Activated naive CD8-positive, alpha-beta T cell treated with anti-CD3 and anti-CD28 coated beads, Interleukin-2, amount 10 ng/mL, durations not matched to agents 7 days and 5 days (primary cell): Measurements from ENCODE around the gene SAP30. TPM values are rescaled to one million over a fixed set of nuclear protein-coding genes. Genes with fewer than 3 reads are reported as not detected.

Experiments used
- ATAC-seq: fragments of 150-1000 bp; cut with Tn5 transposase; one replicate; pipeline ENCODE4 v1.10.0; 2021; ENCODE audit warnings: low read depth, moderate library complexity
- POLR2A ChIA-PET: fragments of 350-600 bp; sonication (Branson Sonifier 250); formaldehyde crosslinking; loops from one replicate; lab custom pipeline; 2021; ENCODE audit warnings: antibody characterized with exemption; lab: Charles Lee
- DNase-seq: peaks from one replicate; pipeline ENCODE4 v3.0.0; 2021
- H3K27ac Mint-ChIP-seq: one replicate; pipeline ENCODE4 v1.8.0; 2022; ENCODE audit warnings: mild to moderate bottlenecking, mixed read lengths
- H3K27me3 Mint-ChIP-seq: one replicate; pipeline ENCODE4 v1.8.0; 2022; ENCODE audit warnings: mild to moderate bottlenecking, moderate library complexity, mixed read lengths
- H3K36me3 Mint-ChIP-seq: one replicate; pipeline ENCODE4 v1.8.0; 2021; ENCODE audit warnings: mild to moderate bottlenecking, mixed read lengths
- H3K4me1 Mint-ChIP-seq: one replicate; pipeline ENCODE4 v1.8.0; 2021; ENCODE audit warnings: mixed read lengths
- H3K4me3 Mint-ChIP-seq: one replicate; pipeline ENCODE4 v1.8.0; 2022; ENCODE audit warnings: mild to moderate bottlenecking, moderate library complexity, mixed read lengths
- H3K9me3 Mint-ChIP-seq: one replicate; pipeline ENCODE4 v1.8.0; 2021; ENCODE audit warnings: mixed read lengths
- total RNA-seq, 2 experiments: library from RNA; stranded (reverse); gene quantifications; one replicate each; pipeline ENCODE4 v1.2.3, GENCODE V29; 2021

SAP30 gene
- total RNA-seq, 2 experiments from 2014 or later, result 15.5 to 16.4 TPM

DNA sequence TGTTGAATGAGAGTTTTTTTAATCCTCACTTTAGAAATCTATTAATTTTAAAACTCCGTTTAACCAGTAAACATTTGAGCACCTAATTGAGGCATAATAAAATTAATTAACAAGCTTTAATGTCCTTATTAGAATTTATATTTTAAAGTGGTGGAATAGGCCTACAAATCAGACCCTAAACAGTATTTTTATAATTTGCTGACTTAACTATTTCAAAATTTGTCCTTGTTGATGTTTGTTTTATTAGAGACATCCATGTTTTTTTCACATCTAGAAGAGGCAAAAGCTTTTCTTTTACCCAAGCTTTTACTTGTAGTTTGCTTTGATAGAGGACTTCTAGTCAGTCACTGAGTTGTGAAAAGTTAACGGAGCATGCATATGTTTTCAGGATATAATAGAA is 3.8 kb downstream of the SAP30 start:
- H3K36me3 Mint-ChIP-seq, result peaks cover 20% of the 10 kb centered on the region
- DNase-seq (no peak), ATAC-seq (no peak)
- POLR2A ChIA-PET, result interaction anchor here (1.5 kb wide), 1 partner anchor 40 kb away, joined by 4 read pairs; the partner anchor contains the start of gene HMGB2
- H3K4me3 Mint-ChIP-seq, result no peak overlapping the region
- no peaks in the 10 kb centered on the region for H3K9me3 Mint-ChIP-seq
- no peak overlapping the region for H3K27ac Mint-ChIP-seq
- no peaks in the 10 kb centered on the region for H3K27me3 Mint-ChIP-seq
- H3K4me1 Mint-ChIP-seq, result peaks cover 16% of the 10 kb centered on the region

DNA sequence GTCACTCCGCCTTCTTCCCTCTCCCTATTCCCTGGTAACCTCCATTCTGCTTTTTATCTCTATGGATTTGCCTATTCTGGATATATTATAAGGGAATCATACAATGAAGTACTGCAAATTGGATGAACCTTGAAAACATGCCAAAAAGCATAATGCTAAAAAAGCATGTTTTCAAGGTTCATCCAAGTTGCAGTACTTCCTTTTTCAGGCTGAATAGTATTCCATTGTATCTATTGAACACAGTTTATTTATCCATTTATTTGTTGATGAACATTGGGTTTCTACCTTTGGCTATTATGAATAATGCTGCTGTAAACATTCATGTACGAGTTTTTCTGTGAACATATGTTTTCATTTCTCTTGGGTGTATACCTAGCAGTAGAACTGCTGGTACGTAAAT is 9.2 kb downstream of the SAP30 start:
- DNase-seq, result no peak
- POLR2A ChIA-PET, result no interaction called here
- Mint-ChIP-seq H3K27me3 (peaks cover 20% of the 10 kb centered on the region), H3K9me3 (no peaks in the 10 kb centered on the region), H3K4me1 (no peaks in the 10 kb centered on the region), H3K36me3 (peaks cover 8% of the 10 kb centered on the region), H3K4me3 (no peak overlapping the region), H3K27ac (no peak overlapping the region)
- no peak for ATAC-seq

DNA sequence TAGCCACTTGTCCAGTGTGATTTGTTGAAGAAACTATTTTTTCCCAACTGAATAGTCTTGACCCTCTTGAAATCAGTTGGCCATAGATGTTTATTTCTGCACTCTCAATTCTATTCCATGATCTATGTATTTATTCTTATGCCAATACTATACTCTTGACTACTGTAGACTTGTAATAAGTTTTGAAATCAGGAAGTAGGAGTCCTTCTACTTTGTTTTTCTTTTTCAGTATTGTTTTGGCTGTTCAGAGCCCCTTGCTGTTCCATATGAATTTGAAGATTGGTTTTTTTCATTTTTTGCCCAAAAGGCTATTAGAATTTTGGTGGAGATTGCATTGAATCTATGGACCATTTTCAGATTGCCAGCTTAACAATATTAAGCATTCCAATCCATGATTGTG is 10.2 kb downstream of the SAP30 start:
- DNase-seq, result no peak
- no peaks in the 10 kb centered on the region for H3K4me1 Mint-ChIP-seq
- no peak for ATAC-seq
- peaks cover 6% of the 10 kb centered on the region for H3K36me3 Mint-ChIP-seq
- POLR2A ChIA-PET, result no interaction called here
- H3K4me3 Mint-ChIP-seq, result no peak overlapping the region
- no peaks in the 10 kb centered on the region for H3K9me3 Mint-ChIP-seq
- H3K27ac Mint-ChIP-seq, result no peak overlapping the region
- peaks cover 20% of the 10 kb centered on the region for H3K27me3 Mint-ChIP-seq

DNA sequence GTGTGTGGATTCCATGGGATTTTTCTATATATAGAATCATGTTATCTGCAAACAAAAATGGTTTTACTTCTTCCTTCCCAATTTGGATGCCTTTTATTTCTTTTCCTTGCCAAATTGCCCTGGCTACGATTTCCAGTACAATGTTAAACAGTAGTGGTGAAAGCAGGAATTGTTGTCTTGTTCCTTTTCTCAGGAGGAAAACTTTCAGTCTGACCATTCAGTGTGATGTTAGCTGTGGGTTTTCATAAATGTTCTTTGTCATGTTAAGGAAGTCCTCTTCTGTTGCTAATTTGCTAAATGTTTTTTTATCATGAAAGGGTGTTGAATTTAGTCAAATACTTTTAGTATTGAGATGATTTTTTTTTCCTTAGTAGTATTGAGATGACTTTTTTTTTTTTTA is 10.9 kb downstream of the SAP30 start:
- DNase-seq, result no peak
- H3K4me3 Mint-ChIP-seq, result no peak overlapping the region
- H3K9me3 Mint-ChIP-seq, result no peaks in the 10 kb centered on the region
- ATAC-seq, result no peak
- H3K4me1 Mint-ChIP-seq, result no peaks in the 10 kb centered on the region
- H3K36me3 Mint-ChIP-seq, result peaks cover 4% of the 10 kb centered on the region
- peaks cover 21% of the 10 kb centered on the region for H3K27me3 Mint-ChIP-seq
- POLR2A ChIA-PET, result no interaction called here
- no peak overlapping the region for H3K27ac Mint-ChIP-seq

DNA sequence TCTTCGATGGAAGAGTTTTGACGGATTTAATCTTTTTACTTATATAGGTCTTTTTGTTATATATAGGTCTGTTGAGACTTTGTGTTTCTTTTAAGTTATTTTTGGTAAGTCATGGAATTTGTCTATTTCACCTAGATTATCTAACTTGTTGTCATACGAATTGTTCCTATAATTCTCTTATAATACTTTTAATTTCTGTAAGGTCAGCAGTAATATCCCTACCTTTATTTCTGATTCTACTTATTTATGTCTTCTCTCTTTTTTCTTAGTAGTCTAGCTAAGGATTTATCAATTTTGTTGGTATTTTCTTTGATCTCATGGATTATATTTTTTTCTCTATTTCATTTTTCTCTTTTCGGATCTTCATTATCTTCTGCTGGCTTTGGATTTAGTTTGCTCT is 11.6 kb downstream of the SAP30 start:
- POLR2A ChIA-PET, result no interaction called here
- no peak for DNase-seq
- no peak for ATAC-seq
- Mint-ChIP-seq H3K36me3 (peaks cover 4% of the 10 kb centered on the region), H3K27ac (no peak overlapping the region), H3K4me3 (no peak overlapping the region), H3K4me1 (no peaks in the 10 kb centered on the region), H3K27me3 (peaks cover 21% of the 10 kb centered on the region), H3K9me3 (no peaks in the 10 kb centered on the region)

DNA sequence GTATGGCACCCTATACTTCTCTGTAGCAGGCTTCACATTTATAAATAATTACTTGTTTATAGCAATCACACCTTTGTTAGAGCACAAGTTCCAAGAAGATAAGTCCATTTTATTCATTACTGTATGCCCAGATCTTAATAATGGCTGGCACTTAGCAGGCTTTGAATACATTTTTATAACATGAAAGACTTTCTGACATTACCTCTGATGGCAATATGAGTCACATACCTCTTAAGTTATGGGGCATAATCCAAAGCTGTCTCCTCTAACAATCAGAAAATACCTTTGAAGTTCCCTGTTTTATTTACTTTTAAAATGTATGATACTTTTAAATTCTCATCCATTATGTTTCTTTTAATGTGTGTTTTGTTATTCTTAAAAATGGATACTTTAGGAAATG is 16.0 kb downstream of the SAP30 start:
- Mint-ChIP-seq H3K4me3 (no peak overlapping the region), H3K9me3 (no peaks in the 10 kb centered on the region), H3K36me3 (peaks cover 2% of the 10 kb centered on the region), H3K4me1 (no peaks in the 10 kb centered on the region), H3K27me3 (peaks cover 13% of the 10 kb centered on the region), H3K27ac (no peak overlapping the region)
- no peak for DNase-seq
- POLR2A ChIA-PET, result interaction anchor here (1.2 kb wide), 1 partner anchor 60 kb away, joined by 11 read pairs; no protein-coding TSS in a partner anchor
- no peak for ATAC-seq

DNA sequence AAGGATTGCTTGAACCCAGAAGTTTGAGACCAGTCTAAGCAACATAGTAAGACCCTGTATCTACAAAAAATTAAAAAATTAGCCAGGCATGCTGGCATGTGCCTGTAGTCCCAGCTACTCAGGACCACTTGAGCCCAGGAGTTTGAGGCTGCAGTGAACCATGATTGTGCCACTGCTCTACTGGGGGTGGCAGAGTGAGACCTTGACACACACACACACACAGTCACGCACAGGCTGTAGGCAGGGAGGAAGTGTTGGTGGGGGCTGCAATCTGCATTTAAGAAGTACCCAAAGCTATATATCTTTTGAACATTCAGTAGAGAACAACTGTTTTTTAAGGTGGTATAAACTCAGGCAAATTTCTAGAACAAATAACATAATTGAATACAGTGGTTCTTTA is 20.9 kb downstream of the SAP30 start:
- no peak for DNase-seq
- Mint-ChIP-seq H3K4me3 (no peak overlapping the region), H3K9me3 (no peaks in the 10 kb centered on the region), H3K27me3 (peaks cover 2% of the 10 kb centered on the region), H3K36me3 (peaks cover 6% of the 10 kb centered on the region), H3K27ac (no peak overlapping the region), H3K4me1 (no peaks in the 10 kb centered on the region)
- POLR2A ChIA-PET, result no interaction called here
- no peak for ATAC-seq

DNA sequence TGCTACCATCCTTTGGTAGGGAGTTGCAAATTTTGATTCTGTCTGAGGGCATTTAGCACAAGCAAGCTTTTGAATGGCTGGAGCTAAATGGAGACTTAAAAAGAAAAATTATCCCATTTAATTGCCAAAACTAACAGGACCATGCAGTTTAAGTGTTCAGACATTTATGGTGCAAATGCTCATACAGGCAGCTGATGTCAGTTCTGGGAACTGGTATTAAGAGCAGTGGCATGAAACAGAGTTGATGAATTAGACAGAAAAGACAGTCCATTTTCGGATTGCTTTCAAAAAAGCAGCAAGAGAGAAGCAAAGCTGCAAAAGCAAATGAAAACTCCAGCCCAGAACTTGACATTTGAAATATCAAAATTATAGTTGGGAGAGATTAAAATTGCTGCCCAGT is 26.9 kb downstream of the SAP30 start:
- H3K36me3 Mint-ChIP-seq, result peaks cover 5% of the 10 kb centered on the region
- no peak overlapping the region for H3K4me3 Mint-ChIP-seq
- DNase-seq (no peak), ATAC-seq (no peak)
- H3K9me3 Mint-ChIP-seq, result no peaks in the 10 kb centered on the region
- no peak overlapping the region for H3K27ac Mint-ChIP-seq
- POLR2A ChIA-PET, result no interaction called here
- H3K27me3 Mint-ChIP-seq, result peaks cover 9% of the 10 kb centered on the region
- peaks cover 4% of the 10 kb centered on the region for H3K4me1 Mint-ChIP-seq

DNA sequence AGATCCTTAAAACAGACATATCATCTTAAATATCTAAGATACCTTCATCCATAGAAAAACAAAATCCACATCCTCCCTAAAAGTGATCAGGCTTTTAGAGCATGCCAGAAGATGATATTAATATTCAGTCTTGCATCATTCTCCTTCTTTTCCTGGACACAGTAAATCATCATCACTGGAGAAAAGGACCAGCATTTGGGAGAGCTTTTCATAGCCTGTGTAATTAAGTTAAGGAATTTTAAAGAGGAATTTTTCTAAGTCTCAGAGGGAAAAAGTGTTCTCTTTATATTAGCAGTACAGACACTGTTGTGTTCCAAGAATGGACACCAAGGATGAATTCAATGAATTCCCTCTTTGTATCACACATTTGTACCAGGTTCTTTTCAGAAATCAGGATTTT is 27.5 kb downstream of the SAP30 start:
- peaks cover 5% of the 10 kb centered on the region for H3K36me3 Mint-ChIP-seq
- H3K27ac Mint-ChIP-seq, result no peak overlapping the region
- DNase-seq, result no peak
- POLR2A ChIA-PET, result no interaction called here
- ATAC-seq, result no peak
- H3K4me3 Mint-ChIP-seq, result no peak overlapping the region
- H3K27me3 Mint-ChIP-seq, result peaks cover 9% of the 10 kb centered on the region
- peaks cover 4% of the 10 kb centered on the region for H3K4me1 Mint-ChIP-seq
- H3K9me3 Mint-ChIP-seq, result no peaks in the 10 kb centered on the region

DNA sequence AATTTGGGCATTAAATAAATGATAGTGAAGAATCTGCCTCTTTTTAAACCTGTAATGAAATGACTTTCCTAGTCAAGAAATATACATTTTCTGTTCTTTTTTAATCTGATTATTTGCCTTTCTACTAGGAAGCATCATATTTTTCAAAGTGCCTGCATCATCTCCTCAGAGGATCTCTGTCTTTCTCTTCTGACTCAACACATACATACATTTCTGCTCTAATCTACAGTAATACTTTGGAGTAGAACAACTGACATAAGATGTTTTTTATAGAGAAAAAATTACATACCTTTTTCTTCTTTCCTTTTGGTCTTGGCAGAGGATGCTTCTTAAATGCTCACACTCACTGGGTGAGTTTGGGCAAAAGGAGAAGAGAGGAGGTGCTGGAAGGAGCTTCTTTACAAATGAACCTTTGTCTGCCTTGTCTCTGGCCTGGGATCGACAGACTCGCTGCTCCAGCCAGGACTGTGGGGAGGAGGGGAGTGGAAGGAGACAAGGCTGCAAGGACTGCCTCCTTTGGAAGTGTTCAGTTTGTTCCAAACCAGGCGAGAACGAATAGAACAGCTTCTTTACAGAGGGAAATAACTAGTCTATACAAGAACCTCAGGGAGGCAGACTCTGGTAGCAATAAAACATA is 28.1 kb downstream of the SAP30 start, which contains the start of gene SCRG1:
Gene SCRG1, minus strand, starts transcription at position 338 of the 637 bp plus-strand sequence. CDS start 7,702 bp downstream, outside the sequence.
- ATAC-seq (no peak), DNase-seq (no peak)
- peaks cover 5% of the 10 kb centered on the region for H3K36me3 Mint-ChIP-seq
- POLR2A ChIA-PET, result no interaction called here
- H3K9me3 Mint-ChIP-seq, result no peaks in the 10 kb centered on the region
- peaks cover 7% of the 10 kb centered on the region for H3K27me3 Mint-ChIP-seq
- no peak within 1 kb of the TSS for H3K27ac Mint-ChIP-seq
- H3K4me3 Mint-ChIP-seq, result no peak within 1 kb of the TSS
- H3K4me1 Mint-ChIP-seq, result peaks cover 4% of the 10 kb centered on the region

DNA sequence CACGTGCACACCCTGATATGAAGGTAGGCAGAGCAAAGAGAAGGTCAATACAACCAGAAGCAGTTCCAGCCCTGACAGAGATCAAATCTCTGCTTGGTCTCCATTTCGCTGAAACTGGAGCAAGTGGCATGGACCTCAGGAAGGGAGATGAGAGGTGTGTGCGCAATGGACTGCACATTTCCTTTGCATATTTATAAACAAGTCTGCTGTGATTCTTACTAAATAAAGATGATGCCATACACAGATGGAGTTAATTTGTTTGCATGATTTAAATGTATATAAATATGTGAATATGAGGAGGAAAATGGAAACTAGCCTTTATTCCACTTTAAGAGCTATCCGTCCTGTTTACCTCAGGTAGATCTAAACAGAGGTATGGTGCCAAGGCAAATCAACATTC is 30.3 kb downstream of the SAP30 start:
- no peak overlapping the region for H3K27ac Mint-ChIP-seq
- no peak for ATAC-seq
- no peak for DNase-seq
- H3K4me1 Mint-ChIP-seq, result peaks cover 7% of the 10 kb centered on the region
- H3K9me3 Mint-ChIP-seq, result no peaks in the 10 kb centered on the region
- H3K27me3 Mint-ChIP-seq, result peaks cover 7% of the 10 kb centered on the region
- POLR2A ChIA-PET, result interaction anchor here (1.2 kb wide), 1 partner anchor 67 kb away, joined by 3 read pairs; the partner anchor contains the start of gene HMGB2
- no peak overlapping the region for H3K4me3 Mint-ChIP-seq
- no peaks in the 10 kb centered on the region for H3K36me3 Mint-ChIP-seq

DNA sequence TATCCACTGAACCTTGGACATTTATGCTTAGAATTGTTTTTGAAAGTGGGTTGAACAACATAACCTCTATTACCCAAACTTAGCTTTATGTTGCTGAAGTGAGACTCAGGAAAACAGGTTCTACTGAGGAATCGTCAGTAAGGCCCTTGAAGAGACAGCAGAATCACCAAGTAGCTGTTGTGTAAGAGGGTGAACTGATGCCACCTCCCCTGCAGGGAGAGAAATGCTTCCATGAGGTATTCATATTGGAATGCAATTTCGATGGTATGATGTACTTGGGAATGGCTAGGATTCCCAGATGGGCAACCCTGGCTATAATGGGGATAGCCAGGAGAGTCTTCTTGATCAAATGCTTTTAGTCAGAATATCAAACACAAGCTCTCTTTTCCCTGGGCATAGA is 32.3 kb downstream of the SAP30 start:
- peaks cover 7% of the 10 kb centered on the region for H3K4me1 Mint-ChIP-seq
- H3K36me3 Mint-ChIP-seq, result no peaks in the 10 kb centered on the region
- DNase-seq (no peak), ATAC-seq (no peak)
- H3K9me3 Mint-ChIP-seq, result no peaks in the 10 kb centered on the region
- no peak overlapping the region for H3K27ac Mint-ChIP-seq
- POLR2A ChIA-PET, result no interaction called here
- peaks cover 2% of the 10 kb centered on the region for H3K27me3 Mint-ChIP-seq
- H3K4me3 Mint-ChIP-seq, result no peak overlapping the region

DNA sequence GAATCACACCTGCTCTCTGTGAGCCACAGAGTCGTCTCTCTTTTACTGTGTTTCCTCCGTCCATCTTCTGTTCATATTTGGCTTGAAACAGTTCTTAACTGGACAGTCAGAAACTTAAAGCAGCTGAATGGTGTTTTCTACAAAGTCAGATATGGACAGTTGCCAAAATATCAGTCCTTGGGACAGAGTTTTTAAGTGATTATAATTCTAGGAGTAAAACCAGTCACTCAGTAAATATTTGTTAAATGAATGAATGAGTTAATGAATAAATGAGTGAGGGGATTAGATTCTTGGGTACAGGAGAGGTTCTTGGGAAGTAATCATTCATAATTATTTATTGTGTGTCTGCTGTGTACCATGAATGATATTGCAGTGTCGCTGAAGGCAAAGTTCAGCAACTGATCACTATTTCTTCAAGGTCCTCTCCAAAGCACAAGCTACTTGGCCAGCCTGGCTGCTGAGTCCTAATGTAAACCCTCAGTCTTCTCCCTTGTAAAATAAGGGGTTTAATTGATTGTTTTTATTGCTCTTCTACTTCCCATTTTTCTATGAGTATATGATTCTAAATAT is 33.6 kb downstream of the SAP30 start:
- H3K4me3 Mint-ChIP-seq, result no peak overlapping the region
- H3K9me3 Mint-ChIP-seq, result no peaks in the 10 kb centered on the region
- POLR2A ChIA-PET, result interaction anchor here (0.6 kb wide), 1 partner anchor 8 kb away, joined by 4 read pairs; no protein-coding TSS in a partner anchor
- no peak overlapping the region for H3K27ac Mint-ChIP-seq
- peaks cover 7% of the 10 kb centered on the region for H3K4me1 Mint-ChIP-seq
- no peak for DNase-seq
- no peaks in the 10 kb centered on the region for H3K36me3 Mint-ChIP-seq
- no peaks in the 10 kb centered on the region for H3K27me3 Mint-ChIP-seq
- no peak for ATAC-seq
